SK-N-SH treated with all-trans-retinoic acid at 6 μM for 48 hours (cell line): ENCODE data around the gene RP9.

ENCODE experiments used
- ATAC-seq: fragments of 200-7000 bp; cut with Tn5 transposase; 3 replicates; pipeline ENCODE4 v1.9.1; 2020; ENCODE audit warnings: mild to moderate bottlenecking, moderate library complexity
- BACH2 ChIP-seq: fragments of 250-450 bp; sonication (Bioruptor Pico); IDR thresholded peaks from 2 replicates; pipeline ENCODE4 v1.9.0; 2021; ENCODE audit warnings: mild to moderate bottlenecking, borderline replicate concordance
- CREB5 ChIP-seq: fragments of 250-450 bp; sonication (Bioruptor Pico); IDR thresholded peaks from 2 replicates; pipeline ENCODE4 v1.5.1; 2020; ENCODE audit warnings: low read depth, mild to moderate bottlenecking, moderate library complexity
- CSRNP3 ChIP-seq: fragments of 250-450 bp; sonication (Bioruptor Pico); IDR thresholded peaks from 2 replicates; pipeline ENCODE4 v1.5.1; 2021; ENCODE audit warnings: mild to moderate bottlenecking, moderate library complexity
- GLIS3 ChIP-seq: fragments of 250-450 bp; sonication (Bioruptor Pico); IDR thresholded peaks from 2 replicates; pipeline ENCODE4 v1.5.0; 2020; ENCODE audit warnings: mild to moderate bottlenecking, moderate library complexity
- ISL1 ChIP-seq: fragments of 250-450 bp; sonication (Bioruptor Pico); IDR thresholded peaks from 2 replicates; pipeline ENCODE4 v2.1.2; 2022; ENCODE audit warnings: mild to moderate bottlenecking, moderate library complexity
- OSR1 ChIP-seq: fragments of 250-450 bp; sonication (Bioruptor Pico); IDR thresholded peaks from 2 replicates; pipeline ENCODE4 v1.8.0; 2022; ENCODE audit warnings: moderate library complexity, mild to moderate bottlenecking, inconsistent platforms
- PATZ1 ChIP-seq: fragments of 250-450 bp; sonication (Bioruptor Pico); IDR thresholded peaks from 2 replicates; pipeline ENCODE4 v1.8.0; 2020; ENCODE audit warnings: mild to moderate bottlenecking, moderate library complexity, borderline replicate concordance
- POU6F1 ChIP-seq: fragments of 250-450 bp; sonication (Bioruptor Pico); IDR thresholded peaks from 2 replicates; pipeline ENCODE4 v1.8.0; 2021; ENCODE audit warnings: low read depth, mild to moderate bottlenecking, moderate library complexity, borderline replicate concordance
- RARB ChIP-seq: fragments of 250-450 bp; sonication (Bioruptor Pico); IDR thresholded peaks from 2 replicates; pipeline ENCODE4 v1.8.0; 2021; ENCODE audit warnings: mild to moderate bottlenecking, moderate library complexity
- SNAI2 ChIP-seq: fragments of 250-450 bp; sonication (Bioruptor Pico); IDR thresholded peaks from 2 replicates; pipeline ENCODE4 v1.5.0; 2020; ENCODE audit warnings: mild to moderate bottlenecking, moderate library complexity
- TCF4 ChIP-seq: fragments of 250-450 bp; sonication (Bioruptor Pico); IDR thresholded peaks from 2 replicates; pipeline ENCODE4 v1.8.0; 2021; ENCODE audit warnings: mild to moderate bottlenecking, moderate library complexity, borderline replicate concordance
- TOX ChIP-seq: fragments of 250-450 bp; sonication (Bioruptor Pico); IDR thresholded peaks from 2 replicates; pipeline ENCODE4 v1.8.0; 2021; ENCODE audit warnings: mild to moderate bottlenecking, moderate library complexity, borderline replicate concordance
- TSHZ2 ChIP-seq: fragments of 250-450 bp; sonication (Bioruptor Pico); IDR thresholded peaks from 2 replicates; pipeline ENCODE4 v1.5.0; 2020; ENCODE audit warnings: mild to moderate bottlenecking, moderate library complexity
- ZC3H10 ChIP-seq: fragments of 250-450 bp; sonication (Bioruptor Pico); IDR thresholded peaks from 2 replicates; pipeline ENCODE4 v1.5.1; 2021; ENCODE audit warnings: mild to moderate bottlenecking, moderate library complexity
- ZFP3 ChIP-seq: fragments of 250-450 bp; sonication (Bioruptor Pico); IDR thresholded peaks from 2 replicates; pipeline ENCODE4 v1.5.0; 2020; ENCODE audit warnings: mild to moderate bottlenecking, moderate library complexity
- ZFP30 ChIP-seq: fragments of 450-650 bp; formaldehyde crosslinking; IDR thresholded peaks from 2 replicates; pipeline ENCODE4 v1.5.0; 2022; ENCODE audit warnings: mild to moderate bottlenecking, moderate library complexity
- ZNF565 ChIP-seq: fragments of 450-650 bp; formaldehyde crosslinking; conservative IDR thresholded peaks from 2 replicates; pipeline ENCODE4 v1.5.0; 2020; ENCODE audit warnings: low read depth, mild to moderate bottlenecking, moderate library complexity
- ZNF70 ChIP-seq: fragments of 450-650 bp; formaldehyde crosslinking; IDR thresholded peaks from 2 replicates; pipeline ENCODE4 v1.5.0; 2020; ENCODE audit warnings: mild to moderate bottlenecking, moderate library complexity
- ZNF8 ChIP-seq: fragments of 450-650 bp; formaldehyde crosslinking; IDR thresholded peaks from 2 replicates; pipeline ENCODE4 v1.5.0; 2020; ENCODE audit warnings: mild to moderate bottlenecking, moderate library complexity

RP9 gene

GRCh38 chr7:33157311-33157710, 48.1 kb upstream of the RP9 start (continued):
- TF ChIP-seq POU6F1 (CRISPR knock-in tag) (no peak), SNAI2 (no peak), ZNF565 (CRISPR knock-in tag) (no peak), PATZ1 (CRISPR knock-in tag) (no peak), TCF4 (CRISPR knock-in tag) (no peak), ZFP3 (CRISPR knock-in tag) (no peak), BACH2 (CRISPR knock-in tag) (no peak)

GRCh38 chr7:33156441-33156840, 47.2 kb upstream of the RP9 start:
- TF ChIP-seq CSRNP3: no peak
- no peak for TF ChIP-seq ZNF565 (CRISPR knock-in tag)
- no peak for TF ChIP-seq ZNF8 (CRISPR knock-in tag)
- no peak for TF ChIP-seq PATZ1 (CRISPR knock-in tag)
- no peak for TF ChIP-seq POU6F1 (CRISPR knock-in tag)
- no peak for TF ChIP-seq ZFP30 (CRISPR knock-in tag)
- no peak for TF ChIP-seq ZFP3 (CRISPR knock-in tag)
- no peak for TF ChIP-seq OSR1
- no peak for TF ChIP-seq SNAI2
- TF ChIP-seq ISL1 (CRISPR knock-in tag): no peak
- no peak for TF ChIP-seq TOX (CRISPR knock-in tag)
- no peak for TF ChIP-seq GLIS3 (CRISPR knock-in tag)
- no peak for TF ChIP-seq ZC3H10 (CRISPR knock-in tag)
- TF ChIP-seq CREB5 (CRISPR knock-in tag): no peak
- no peak for TF ChIP-seq ZNF70
- TF ChIP-seq BACH2 (CRISPR knock-in tag): no peak
- no peak for TF ChIP-seq RARB
- no peak for TF ChIP-seq TSHZ2 (CRISPR knock-in tag)
- no peak; the same call in 2 of the 3 replicates for ATAC-seq
